Nephron progenitor cell (in vitro differentiated cells): ENCODE data around the gene NUP93.

Source experiments
- DNase-seq: peaks from one replicate; pipeline ENCODE4 v3.0.0; 2021
- H3K27ac Mint-ChIP-seq: 2 replicates; pipeline ENCODE4 v1.8.0; 2021; ENCODE audit warnings: mild to moderate bottlenecking, moderate library complexity, mixed read lengths
- H3K27me3 Mint-ChIP-seq: 2 replicates; pipeline ENCODE4 v1.8.0; 2021; ENCODE audit warnings: mild to moderate bottlenecking, low read depth, mixed read lengths; ENCODE audit not compliant: poor library complexity
- H3K36me3 Mint-ChIP-seq: 2 replicates; pipeline ENCODE4 v1.8.0; 2021; ENCODE audit warnings: low read depth, mixed read lengths
- H3K4me1 Mint-ChIP-seq: 2 replicates; pipeline ENCODE4 v1.8.0; 2021; ENCODE audit warnings: mixed read lengths
- H3K4me3 Mint-ChIP-seq: 2 replicates; pipeline ENCODE4 v1.8.0; 2021; ENCODE audit warnings: mild to moderate bottlenecking, moderate library complexity, mixed read lengths
- H3K9me3 Mint-ChIP-seq: 2 replicates; pipeline ENCODE4 v1.8.0; 2021; ENCODE audit warnings: mild to moderate bottlenecking, moderate library complexity, mixed read lengths
- TF ChIP-seq, protein P1 (sequence below): fragments of 200-600 bp; sonication (generic); IDR thresholded peaks from 2 replicates; pipeline ENCODE4 v1.5.0; 2021; ENCODE audit warnings: antibody characterized with exemption

Gene NUP93

DNA sequence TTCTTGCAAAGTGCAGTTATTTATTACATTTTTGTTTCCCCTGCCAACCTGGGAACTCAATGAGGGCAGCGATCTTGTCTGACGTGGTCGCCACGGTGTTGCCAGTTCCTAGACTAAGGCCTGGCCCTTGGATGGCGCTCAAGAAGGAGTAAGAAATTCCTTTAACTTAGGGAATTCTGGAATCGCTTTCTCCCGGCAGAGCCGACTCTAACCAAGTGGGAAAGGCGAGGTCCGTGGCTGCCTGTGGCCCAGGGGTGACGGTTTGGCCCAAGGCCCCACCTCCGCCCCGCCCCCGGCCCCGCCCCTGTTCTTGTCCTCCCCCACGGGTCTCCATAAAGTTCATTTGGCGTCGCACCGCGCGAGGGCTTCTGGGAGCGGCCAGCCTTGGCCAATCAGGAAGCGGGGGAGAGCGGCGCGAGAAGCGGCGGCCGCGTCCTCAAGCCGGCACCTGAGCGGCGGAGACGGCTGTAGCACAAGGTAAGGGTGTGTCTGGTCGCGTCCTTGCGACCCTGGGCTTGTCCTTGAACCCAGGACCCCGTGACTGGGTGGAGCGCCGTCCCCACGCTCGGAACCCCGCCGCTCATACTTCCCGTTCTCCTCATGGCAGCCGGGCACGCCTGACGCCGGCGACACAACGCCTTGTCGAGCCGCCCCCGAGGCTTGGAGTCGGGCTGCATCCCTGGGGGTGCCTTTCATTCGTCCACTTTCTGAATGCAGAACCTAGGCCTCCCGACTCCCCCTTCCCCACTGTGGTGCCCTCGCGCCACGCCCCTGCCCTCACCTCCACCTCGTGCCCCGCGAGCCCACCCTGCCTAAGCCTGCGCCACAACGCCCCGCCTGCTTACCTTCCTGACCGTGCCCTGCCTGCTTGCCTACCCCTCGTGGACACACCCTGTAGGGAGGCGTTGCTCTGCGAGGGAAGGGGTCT is at the start of gene NUP93:
Gene NUP93 (plus strand): TSS at position 395 of the 928 bp plus-strand sequence. CDS start 18,119 bp downstream, outside the sequence.
- DNase-seq = peak; percentile 82
- Mint-ChIP-seq H3K27me3 (peaks cover 3% of the 10 kb centered on the region), H3K36me3 (no peaks in the 10 kb centered on the region), H3K4me1 (peaks cover 16% of the 10 kb centered on the region), H3K27ac (peak within 1 kb of the TSS; percentile 90), H3K9me3 (no peaks in the 10 kb centered on the region), H3K4me3 (no peak within 1 kb of the TSS)
- TF ChIP-seq, protein P1, sequence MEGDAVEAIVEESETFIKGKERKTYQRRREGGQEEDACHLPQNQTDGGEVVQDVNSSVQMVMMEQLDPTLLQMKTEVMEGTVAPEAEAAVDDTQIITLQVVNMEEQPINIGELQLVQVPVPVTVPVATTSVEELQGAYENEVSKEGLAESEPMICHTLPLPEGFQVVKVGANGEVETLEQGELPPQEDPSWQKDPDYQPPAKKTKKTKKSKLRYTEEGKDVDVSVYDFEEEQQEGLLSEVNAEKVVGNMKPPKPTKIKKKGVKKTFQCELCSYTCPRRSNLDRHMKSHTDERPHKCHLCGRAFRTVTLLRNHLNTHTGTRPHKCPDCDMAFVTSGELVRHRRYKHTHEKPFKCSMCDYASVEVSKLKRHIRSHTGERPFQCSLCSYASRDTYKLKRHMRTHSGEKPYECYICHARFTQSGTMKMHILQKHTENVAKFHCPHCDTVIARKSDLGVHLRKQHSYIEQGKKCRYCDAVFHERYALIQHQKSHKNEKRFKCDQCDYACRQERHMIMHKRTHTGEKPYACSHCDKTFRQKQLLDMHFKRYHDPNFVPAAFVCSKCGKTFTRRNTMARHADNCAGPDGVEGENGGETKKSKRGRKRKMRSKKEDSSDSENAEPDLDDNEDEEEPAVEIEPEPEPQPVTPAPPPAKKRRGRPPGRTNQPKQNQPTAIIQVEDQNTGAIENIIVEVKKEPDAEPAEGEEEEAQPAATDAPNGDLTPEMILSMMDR = no peak

DNA sequence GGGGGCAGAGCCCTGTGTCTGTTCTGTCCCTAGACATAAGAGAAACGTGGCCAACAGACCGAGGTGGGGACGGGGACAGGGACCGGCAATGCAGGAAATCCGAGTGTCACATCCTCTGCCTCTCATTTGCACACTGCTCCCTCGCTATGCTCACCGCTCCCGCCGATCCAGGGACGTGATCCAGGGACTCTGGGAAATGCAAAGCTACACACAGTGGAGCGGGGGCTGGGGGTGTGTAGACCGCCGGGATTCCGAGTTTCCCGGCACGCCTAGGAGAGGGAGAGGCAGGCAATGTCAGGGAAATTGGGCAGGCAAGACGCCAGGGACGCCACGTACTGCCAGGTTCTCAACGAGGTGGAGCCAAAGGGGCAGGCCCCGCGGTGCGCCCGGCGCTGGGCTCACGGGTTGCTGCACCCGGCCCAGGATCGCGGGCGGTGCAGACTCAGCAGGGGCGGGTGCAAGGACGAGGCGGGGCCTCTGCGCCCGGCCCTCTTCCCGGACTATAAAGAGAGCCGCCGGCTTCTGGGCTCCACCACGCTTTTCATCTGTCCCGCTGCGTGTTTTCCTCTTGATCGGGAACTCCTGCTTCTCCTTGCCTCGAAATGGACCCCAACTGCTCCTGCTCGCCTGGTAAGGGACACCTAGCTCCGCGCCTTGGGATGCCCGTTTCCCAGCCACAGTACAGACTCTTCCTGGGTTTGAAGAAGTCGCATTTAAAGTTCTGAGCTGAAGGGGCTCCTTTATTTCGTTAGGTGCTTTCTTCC is 47.8 kb upstream of the NUP93 start, which contains the start of gene MT1X:
Gene MT1X (plus strand): TSS at position 532 of the 764 bp plus-strand sequence. CDS start 71 bp downstream, at position 603.
- H3K9me3 Mint-ChIP-seq = peaks cover 14% of the 10 kb centered on the region
- peaks cover 14% of the 10 kb centered on the region for H3K4me1 Mint-ChIP-seq
- peaks cover 55% of the 10 kb centered on the region for H3K27me3 Mint-ChIP-seq
- TF ChIP-seq, protein P1 = no peak
- no peak within 1 kb of the TSS for H3K27ac Mint-ChIP-seq
- peak within 1 kb of the TSS; percentile 89 for H3K4me3 Mint-ChIP-seq
- peak; percentile 82 for DNase-seq
- H3K36me3 Mint-ChIP-seq = peaks cover 8% of the 10 kb centered on the region

DNA sequence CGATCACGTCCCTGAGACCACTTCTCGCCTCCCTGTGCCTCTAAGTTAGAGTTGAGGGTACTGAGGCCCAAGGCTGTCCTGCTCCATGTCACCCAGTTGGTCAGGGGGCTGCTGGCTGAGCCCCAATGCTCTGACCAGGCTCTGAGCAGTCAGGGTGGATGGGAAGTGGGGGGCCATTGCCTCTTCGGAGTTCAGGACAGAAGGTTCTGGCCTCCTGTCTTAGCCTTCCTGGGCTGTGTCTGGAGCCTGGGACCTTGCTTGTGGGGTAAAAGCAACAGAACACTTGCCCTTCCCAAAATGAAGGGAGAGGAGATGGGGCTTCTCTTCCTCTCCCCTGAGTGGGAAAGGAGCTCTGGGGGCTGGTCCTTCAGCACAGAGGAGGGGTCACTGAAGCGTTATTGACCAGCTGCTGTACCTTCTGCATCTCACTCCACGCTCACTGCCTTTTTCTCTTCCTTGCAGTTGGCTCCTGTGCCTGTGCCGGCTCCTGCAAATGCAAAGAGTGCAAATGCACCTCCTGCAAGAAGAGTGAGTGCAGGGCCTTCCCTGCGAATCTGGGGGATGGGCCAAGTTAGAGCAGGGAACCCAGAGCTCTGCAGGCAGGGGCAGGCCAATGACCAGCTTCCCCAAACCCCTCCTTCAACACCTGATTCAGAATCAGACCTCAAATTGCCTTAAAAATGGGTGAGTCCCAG is 47.1 kb upstream of the NUP93 start:
- H3K27me3 Mint-ChIP-seq = peaks cover 50% of the 10 kb centered on the region

DNA sequence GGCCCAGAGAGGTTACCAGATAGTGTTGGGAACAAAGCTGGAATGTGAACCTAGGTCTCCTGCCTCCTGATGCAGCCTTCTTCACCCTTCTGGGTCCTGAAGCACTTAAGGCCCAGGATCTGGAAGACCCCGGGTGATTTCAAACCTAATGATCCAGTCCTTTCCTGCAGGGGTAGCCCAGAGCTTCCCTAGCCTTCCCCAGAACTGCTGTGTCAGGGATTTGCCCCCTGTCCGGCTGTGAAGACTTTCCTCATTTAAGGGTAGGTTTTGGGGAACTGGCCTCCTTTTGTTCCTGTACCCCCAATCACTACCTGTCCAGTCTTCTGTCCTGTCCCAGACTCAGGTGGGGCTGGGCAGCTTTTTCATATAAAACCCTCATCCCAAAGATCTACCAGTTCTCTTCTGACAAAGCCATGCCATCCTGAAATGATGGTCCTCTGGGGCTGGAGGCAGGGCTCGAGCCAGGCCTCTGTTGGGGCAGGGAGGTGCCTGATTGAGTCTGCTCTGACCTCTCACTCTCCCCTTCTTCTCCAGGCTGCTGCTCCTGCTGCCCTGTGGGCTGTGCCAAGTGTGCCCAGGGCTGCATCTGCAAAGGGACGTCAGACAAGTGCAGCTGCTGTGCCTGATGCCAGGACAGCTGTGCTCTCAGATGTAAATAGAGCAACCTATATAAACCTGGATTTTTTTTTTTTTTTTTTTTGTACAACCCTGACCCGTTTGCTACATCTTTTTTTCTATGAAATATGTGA is 46.3 kb upstream of the NUP93 start:
- Mint-ChIP-seq H3K27ac (no peak overlapping the region), H3K9me3 (peaks cover 26% of the 10 kb centered on the region), H3K4me1 (peaks cover 14% of the 10 kb centered on the region), H3K36me3 (peaks cover 8% of the 10 kb centered on the region), H3K4me3 (peak overlapping the region; percentile 89), H3K27me3 (peaks cover 50% of the 10 kb centered on the region)
- no peak for DNase-seq
- TF ChIP-seq, protein P1 = no peak

More for the DNA sequence above, 47.1 kb upstream of the NUP93 start:
- Mint-ChIP-seq H3K4me1 (peaks cover 14% of the 10 kb centered on the region), H3K9me3 (peaks cover 20% of the 10 kb centered on the region), H3K27ac (no peak overlapping the region), H3K4me3 (peak overlapping the region; percentile 89), H3K36me3 (peaks cover 8% of the 10 kb centered on the region)
- TF ChIP-seq, protein P1 = no peak
- no peak for DNase-seq

DNA sequence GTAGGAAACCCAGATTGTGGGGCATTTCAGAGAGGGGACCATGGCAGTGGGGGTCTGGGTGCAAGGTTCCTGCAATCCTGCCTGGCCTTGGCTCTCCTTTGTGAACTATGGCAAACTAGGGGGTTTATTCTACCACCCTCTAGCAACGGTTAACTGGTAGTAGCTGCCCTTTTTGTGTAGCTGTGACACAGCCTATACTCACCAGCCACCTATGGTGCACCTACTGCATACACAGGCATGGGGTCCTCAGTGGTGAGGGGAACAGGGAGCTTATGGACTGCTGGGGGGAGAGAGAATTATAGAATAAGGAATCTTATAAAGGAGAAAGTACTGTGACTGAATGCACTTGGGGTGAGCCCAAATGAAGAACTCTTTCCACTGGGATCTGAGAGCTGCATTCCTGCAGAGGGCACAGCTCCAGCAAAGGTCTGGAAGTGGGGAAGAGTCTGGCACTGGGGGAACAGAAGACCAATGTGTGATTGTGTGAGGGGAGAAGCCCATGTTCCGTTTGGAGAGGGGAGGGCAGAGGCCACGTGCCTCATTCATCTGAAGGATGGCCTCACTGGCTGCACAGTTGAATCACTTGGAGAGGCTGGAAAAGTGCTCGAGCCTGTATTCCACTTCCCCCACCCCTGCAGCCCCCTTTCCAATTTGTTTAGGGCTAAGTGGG is 45.5 kb upstream of the NUP93 start:
- Mint-ChIP-seq H3K36me3 (peaks cover 8% of the 10 kb centered on the region), H3K27me3 (peaks cover 47% of the 10 kb centered on the region), H3K9me3 (peaks cover 29% of the 10 kb centered on the region), H3K27ac (no peak overlapping the region), H3K4me3 (no peak overlapping the region), H3K4me1 (peaks cover 14% of the 10 kb centered on the region)
- DNase-seq = no peak
- TF ChIP-seq, protein P1 = no peak
